Measurements from ENCODE around the gene SLC7A4. TPM values are rescaled to one million over a fixed set of nuclear protein-coding genes. Genes with fewer than 3 reads are reported as not detected.

Gene SLC7A4
- total and polyA plus RNA-seq, 10 of the 15 experiments (the other 5 are each of a cell fraction or from before 2014, with no cell fraction given), result 0.06 to 0.25 (median 0.14) TPM; not detected in 6

GRCh38 chr22:21068681-21069276 is 36.4 kb upstream of the SLC7A4 start:
- in situ Hi-C loops (cut with MboI), result no loop called here
- Histone ChIP-seq H3K27ac (ENCODE audit: control insufficient read depth, insufficient read depth) (no peak overlapping the region), H3K9me3 (replicated peaks; ENCODE audit: control insufficient read depth, insufficient read depth, low read length) (no peaks in the 10 kb centered on the region), H3K36me3 (ENCODE audit: control insufficient read depth in 2 of 2, insufficient read depth in 2 of 2, low read length in 1 of 2) (no peaks in the 10 kb centered on the region), H3K4me2 (ENCODE audit: control insufficient read depth, insufficient read depth) (no peak overlapping the region), H3K27me3 (replicated peaks in 1 of 2; ENCODE audit: control insufficient read depth in 2 of 2, insufficient read depth in 2 of 2, low read length in 1 of 2) (no peaks in the 10 kb centered on the region; a peak in 1 of 4 replicates), H3K4me1 (ENCODE audit: control insufficient read depth, insufficient read depth, low read length) (peaks cover 5% of the 10 kb centered on the region), H2AFZ (ENCODE audit: control insufficient read depth, low read depth, low read length) (no peak overlapping the region), H4K20me1 (ENCODE audit: control insufficient read depth, insufficient read depth) (no peaks in the 10 kb centered on the region), H3K9ac (ENCODE audit: control insufficient read depth, insufficient read depth, low read length) (no peak overlapping the region), H3K79me2 (ENCODE audit: control insufficient read depth, insufficient read depth, low read length) (no peaks in the 10 kb centered on the region), H3K4me3 (no peak overlapping the region)
- TF ChIP-seq BCL11A (IDR thresholded peaks at IDR 0.05; ENCODE audit: low read depth, low read length), result no peak
- TF ChIP-seq NR2C1 (IDR thresholded peaks at IDR 0.05), result no peak
- no peak for TF ChIP-seq FOS (IDR thresholded peaks at IDR 0.05; ENCODE audit: borderline replicate concordance, extremely low read depth, insufficient read length)
- TF ChIP-seq ZBTB11 (CRISPR knock-in tag; IDR thresholded peaks at IDR 0.05), result no peak
- TF ChIP-seq, protein P1, sequence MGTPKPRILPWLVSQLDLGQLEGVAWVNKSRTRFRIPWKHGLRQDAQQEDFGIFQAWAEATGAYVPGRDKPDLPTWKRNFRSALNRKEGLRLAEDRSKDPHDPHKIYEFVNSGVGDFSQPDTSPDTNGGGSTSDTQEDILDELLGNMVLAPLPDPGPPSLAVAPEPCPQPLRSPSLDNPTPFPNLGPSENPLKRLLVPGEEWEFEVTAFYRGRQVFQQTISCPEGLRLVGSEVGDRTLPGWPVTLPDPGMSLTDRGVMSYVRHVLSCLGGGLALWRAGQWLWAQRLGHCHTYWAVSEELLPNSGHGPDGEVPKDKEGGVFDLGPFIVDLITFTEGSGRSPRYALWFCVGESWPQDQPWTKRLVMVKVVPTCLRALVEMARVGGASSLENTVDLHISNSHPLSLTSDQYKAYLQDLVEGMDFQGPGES (IDR thresholded peaks at IDR 0.05), result no peak
- TF ChIP-seq ASH2L (IDR thresholded peaks at IDR 0.05; ENCODE audit: borderline replicate concordance, low read depth), result no peak
- no TSS peak for BruUV-seq (replicated peaks)
- ChIA-PET CTCF (no interaction called here), RAD21 (ENCODE audit: unreplicated experiment) (no interaction called here), POLR2A (no interaction called here), SMC1A (ENCODE audit: uncharacterized antibody, unreplicated experiment) (no interaction called here)
- WGBS (ENCODE audit: insufficient coverage, insufficient replicate concordance, low lambda C conversion rate, missing lambda C conversion rate), result 56% methylated on average over 4 of the region's 4 CpGs
- DNase-seq (ENCODE audit: low read depth, low spot score) (no peak), FAIRE-seq (no peak), ATAC-seq (no peak)
- intact Hi-C loops (cut with micrococcal nuclease; ENCODE audit: unreplicated experiment), result no loop called here

Measured in GM12878 (cell line).